Head of caudate nucleus (tissue), 42 donors: ENCODE data around the gene UNC5C.

Experiments used
- DNase-seq, 42 donors: peaks; one replicate each; pipeline versions ENCODE4 v3.0.0 to v3.0.0-alpha.2; 2020 to 2021; ENCODE audit warnings: mixed read lengths in 7 of 42
- intact Hi-C: fragments of 100-400 bp; cut with DNase I; formaldehyde crosslinking; loops from one replicate; pipeline ENCODE4 v1.15.0; 2022

UNC5C gene

GRCh38 chr4:95426455-95426854 is 122.3 kb downstream of the UNC5C start:
- no peak for DNase-seq
- intact Hi-C loops = no loop called here

- no peak for DNase-seq
- intact Hi-C loops = no loop called here
These were observed 126.3 kb downstream of the UNC5C start for GRCh38 chr4:95422436-95422835.

GRCh38 chr4:95421869-95422268 is 126.9 kb downstream of the UNC5C start:
- no peak for DNase-seq
- intact Hi-C loops = no loop called here

GRCh38 chr4:95417531-95417930 is 131.2 kb downstream of the UNC5C start:
- intact Hi-C loops = no loop called here
- peak in 23 of 42 donors; percentile 23 to 84 (median 50) for DNase-seq

- no peak for DNase-seq
- intact Hi-C loops = no loop called here
These were observed 133.4 kb downstream of the UNC5C start for GRCh38 chr4:95415346-95415771.

GRCh38 chr4:95411371-95412088 is 137.2 kb downstream of the UNC5C start:
- no peak for DNase-seq
- intact Hi-C loops = no loop called here

- intact Hi-C loops = no loop called here
- peak in 39 of 42 donors; percentile 19 to 88 (median 66) for DNase-seq
These were observed 138.3 kb downstream of the UNC5C start for GRCh38 chr4:95410387-95410977.

GRCh38 chr4:95409750-95410149 is 139.0 kb downstream of the UNC5C start:
- intact Hi-C loops = no loop called here
- peak in 21 of 42 donors; percentile 20 to 73 (median 48) for DNase-seq

- intact Hi-C loops = no loop called here
These were observed 139.6 kb downstream of the UNC5C start for GRCh38 chr4:95409127-95409526.

GRCh38 chr4:95402299-95402698 is 146.5 kb downstream of the UNC5C start:
- intact Hi-C loops = no loop called here

More at GRCh38 chr4:95409127-95409526, 139.6 kb downstream of the UNC5C start:
- no peak for DNase-seq

GRCh38 chr4:95398217-95398616 is 150.6 kb downstream of the UNC5C start:
- intact Hi-C loops = no loop called here
- DNase-seq = no peak

More at GRCh38 chr4:95402299-95402698, 146.5 kb downstream of the UNC5C start:
- no peak for DNase-seq

GRCh38 chr4:95394752-95395306 is 153.9 kb downstream of the UNC5C start:
- no peak for DNase-seq
- intact Hi-C loops = no loop called here

GRCh38 chr4:95393821-95394220 is 155.0 kb downstream of the UNC5C start:
- DNase-seq = no peak
- intact Hi-C loops = no loop called here

- intact Hi-C loops = no loop called here
- DNase-seq = no peak
These were observed 159.9 kb downstream of the UNC5C start for GRCh38 chr4:95388911-95389310.

- no peak for DNase-seq
- intact Hi-C loops = no loop called here
These were observed 161.1 kb downstream of the UNC5C start for GRCh38 chr4:95387719-95388118.

GRCh38 chr4:95386410-95386809 is 162.4 kb downstream of the UNC5C start:
- DNase-seq = no peak
- intact Hi-C loops = no loop called here

GRCh38 chr4:95381843-95382580 is 166.8 kb downstream of the UNC5C start:
- intact Hi-C loops = no loop called here

GRCh38 chr4:95379633-95380032 is 169.1 kb downstream of the UNC5C start:
- intact Hi-C loops = no loop called here
- DNase-seq = no peak

More at GRCh38 chr4:95381843-95382580, 166.8 kb downstream of the UNC5C start:
- DNase-seq = no peak

- intact Hi-C loops = no loop called here
- no peak for DNase-seq
These were observed 171.3 kb downstream of the UNC5C start for GRCh38 chr4:95377366-95377900.
